OCI-LY7 (cell line): ENCODE measurements around the gene OLA1. TPM values are rescaled to one million over a fixed set of nuclear protein-coding genes. Genes with fewer than 3 reads are reported as not detected.
A peak's percentile ranks its signal among the peaks of the same experiment; 100 is the strongest.

Source experiments
- BruUV-seq: library from RNA; stranded (reverse); fragments of 400-500 nt; replicated peaks from 2 replicates; lab custom pipeline; 2021; lab: Mats Ljungman, UMichigan
- CTCF ChIA-PET: fragments of 300-600 bp; sonication (Branson Sonifier 250); formaldehyde crosslinking; loops from one replicate; lab custom pipeline; 2022; ENCODE audit warnings: antibody characterized with exemption; ENCODE audit not compliant: unreplicated experiment; lab: Charles Lee
- POLR2A ChIA-PET: fragments of 300-600 bp; sonication (Branson Sonifier 250); formaldehyde crosslinking; loops from one replicate; lab custom pipeline; 2022; ENCODE audit warnings: antibody characterized with exemption; lab: Charles Lee
- DNase-seq: peaks from one replicate; pipeline ENCODE4 v3.0.0-alpha.2; 2015; ENCODE audit warnings: low spot score
- H2AFZ ChIP-seq: fragments of 200-600 bp; sonication (generic), shearing (Covaris generic); 2 replicates; pipeline ENCODE4 v1.6.1; 2014; ENCODE audit warnings: mild to moderate bottlenecking, antibody characterized with exemption, low read length, moderate library complexity
- H3K27ac ChIP-seq: fragments of 200-600 bp; sonication (generic); 2 replicates; pipeline ENCODE4 v1.5.1; 2014; ENCODE audit warnings: mixed run types, low read depth, mild to moderate bottlenecking, moderate library complexity, low read length, inconsistent platforms; ENCODE audit not compliant: poor library complexity, severe bottlenecking
- H3K36me3 ChIP-seq: fragments of 200-600 bp; sonication (generic); 2 replicates; pipeline ENCODE4 v1.6.1; 2014; ENCODE audit warnings: mild to moderate bottlenecking, antibody characterized with exemption, low read length, moderate library complexity, mixed read lengths; ENCODE audit not compliant: insufficient read depth
- H3K4me1 ChIP-seq: fragments of 200-600 bp; sonication (generic); 2 replicates; pipeline ENCODE4 v1.5.1; 2014; ENCODE audit warnings: mild to moderate bottlenecking, low read length; ENCODE audit not compliant: insufficient read depth, poor library complexity, severe bottlenecking
- H3K4me2 ChIP-seq: fragments of 200-600 bp; sonication (generic); 2 replicates; pipeline ENCODE4 v1.6.1; 2014; ENCODE audit warnings: mild to moderate bottlenecking, low read length
- H3K4me3 ChIP-seq: fragments of 200-600 bp; sonication (generic); 2 replicates; pipeline ENCODE4 v1.5.1; 2014; ENCODE audit warnings: mild to moderate bottlenecking, low read depth, low read length; ENCODE audit not compliant: poor library complexity, severe bottlenecking
- H3K79me2 ChIP-seq: fragments of 200-600 bp; sonication (generic); 2 replicates; pipeline ENCODE4 v1.6.1; 2016; ENCODE audit warnings: low read depth, mild to moderate bottlenecking, low read length, moderate library complexity, mixed read lengths; ENCODE audit not compliant: insufficient read depth
- H3K9me2 ChIP-seq: fragments of 200-600 bp; sonication (generic); 2 replicates; pipeline ENCODE4 v1.6.1; 2016; ENCODE audit warnings: mild to moderate bottlenecking, low read length, mixed read lengths; ENCODE audit not compliant: insufficient read depth
- H3K9me3 ChIP-seq: fragments of 200-600 bp; sonication (generic); 2 replicates; pipeline ENCODE4 v1.6.1; 2014; ENCODE audit warnings: mild to moderate bottlenecking, mixed run types, low read length, mixed read lengths
- H4K20me1 ChIP-seq: fragments of 200-600 bp; sonication (generic); 2 replicates; pipeline ENCODE4 v1.6.1; 2014; ENCODE audit warnings: mild to moderate bottlenecking, antibody characterized with exemption, low read length, moderate library complexity, mixed read lengths; ENCODE audit not compliant: insufficient read depth
- EZH2phosphoT487 ChIP-seq: fragments of 200-600 bp; sonication (generic); IDR thresholded peaks from 2 replicates; pipeline ENCODE4 v1.6.1; 2018; ENCODE audit warnings: low read depth, borderline replicate concordance, mild to moderate bottlenecking, mixed run types, antibody characterized with exemption, low read length, moderate library complexity, mixed read lengths
- intact Hi-C: fragments of 100-400 bp; cut with micrococcal nuclease; formaldehyde crosslinking; loops from one replicate; pipeline ENCODE4 v1.10.0; 2022; ENCODE audit not compliant: unreplicated experiment
- total RNA-seq, 2 experiments: library from RNA; depleted of rRNA in 1 of 2; stranded (reverse); fragments of >200 nt in 1 of 2; shearing (Covaris generic) in 1 of 2; gene quantifications; 2 replicates each; pipeline ENCODE4 v1.2.3, GENCODE V29; 2014 to 2022
- TF ChIP-seq, protein P1 (sequence below): fragments of 200-600 bp; sonication (generic); conservative IDR thresholded peaks from 2 replicates; pipeline ENCODE4 v1.5.1; 2014; ENCODE audit warnings: mild to moderate bottlenecking, antibody characterized with exemption, low read length, moderate library complexity, mixed read lengths

OLA1 gene
- total RNA-seq, 2 experiments from 2014 or later: 66.0 to 116 TPM

DNA sequence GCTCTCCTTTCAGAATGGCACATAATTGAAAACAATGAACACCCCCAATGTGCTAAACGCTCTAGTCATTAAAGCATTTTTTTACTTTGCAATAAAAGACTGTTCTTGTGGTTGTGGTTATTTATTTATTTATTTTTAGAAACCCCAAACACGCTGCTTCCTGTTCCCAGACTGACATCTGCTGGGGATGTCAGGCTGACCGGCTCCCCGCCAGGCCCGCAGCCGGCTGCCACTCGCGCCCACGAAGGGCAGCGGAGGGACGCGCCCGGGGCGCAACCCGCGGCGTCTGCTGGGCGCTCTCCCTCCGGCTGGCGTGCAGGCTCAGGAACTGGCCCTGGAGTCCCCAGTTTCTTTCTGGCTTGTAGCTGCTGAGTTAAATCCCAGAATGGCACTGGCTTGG lies 200.1 kb downstream of the OLA1 start:
- no peak for DNase-seq
- H3K79me2 ChIP-seq: no peaks in the 10 kb centered on the region
- no peak overlapping the region for H3K4me2 ChIP-seq
- H3K9me2 ChIP-seq: no peaks in the 10 kb centered on the region
- no peak overlapping the region for H3K27ac ChIP-seq
- no peak overlapping the region for H2AFZ ChIP-seq
- CTCF ChIA-PET: no interaction called here
- H3K4me1 ChIP-seq: no peaks in the 10 kb centered on the region
- no peaks in the 10 kb centered on the region for H3K9me3 ChIP-seq
- H4K20me1 ChIP-seq: no peaks in the 10 kb centered on the region
- BruUV-seq: no TSS peak
- intact Hi-C loops: loop anchor here (10.0 kb wide), 1 partner anchor 643 kb away; no protein-coding TSS in a partner anchor
- no peaks in the 10 kb centered on the region for H3K36me3 ChIP-seq
- POLR2A ChIA-PET: interaction anchor here (0.5 to 0.7 kb wide), 4 partner anchors 17 to 442 kb away, joined by 3 to 4 read pairs (median 4); no protein-coding TSS in a partner anchor
- no peak for TF ChIP-seq EZH2phosphoT487
- TF ChIP-seq, protein P1, sequence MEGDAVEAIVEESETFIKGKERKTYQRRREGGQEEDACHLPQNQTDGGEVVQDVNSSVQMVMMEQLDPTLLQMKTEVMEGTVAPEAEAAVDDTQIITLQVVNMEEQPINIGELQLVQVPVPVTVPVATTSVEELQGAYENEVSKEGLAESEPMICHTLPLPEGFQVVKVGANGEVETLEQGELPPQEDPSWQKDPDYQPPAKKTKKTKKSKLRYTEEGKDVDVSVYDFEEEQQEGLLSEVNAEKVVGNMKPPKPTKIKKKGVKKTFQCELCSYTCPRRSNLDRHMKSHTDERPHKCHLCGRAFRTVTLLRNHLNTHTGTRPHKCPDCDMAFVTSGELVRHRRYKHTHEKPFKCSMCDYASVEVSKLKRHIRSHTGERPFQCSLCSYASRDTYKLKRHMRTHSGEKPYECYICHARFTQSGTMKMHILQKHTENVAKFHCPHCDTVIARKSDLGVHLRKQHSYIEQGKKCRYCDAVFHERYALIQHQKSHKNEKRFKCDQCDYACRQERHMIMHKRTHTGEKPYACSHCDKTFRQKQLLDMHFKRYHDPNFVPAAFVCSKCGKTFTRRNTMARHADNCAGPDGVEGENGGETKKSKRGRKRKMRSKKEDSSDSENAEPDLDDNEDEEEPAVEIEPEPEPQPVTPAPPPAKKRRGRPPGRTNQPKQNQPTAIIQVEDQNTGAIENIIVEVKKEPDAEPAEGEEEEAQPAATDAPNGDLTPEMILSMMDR: 0 out of 2 replicates have a peak, but pooled peaks have one; percentile 26
- H3K4me3 ChIP-seq: no peak overlapping the region

DNA sequence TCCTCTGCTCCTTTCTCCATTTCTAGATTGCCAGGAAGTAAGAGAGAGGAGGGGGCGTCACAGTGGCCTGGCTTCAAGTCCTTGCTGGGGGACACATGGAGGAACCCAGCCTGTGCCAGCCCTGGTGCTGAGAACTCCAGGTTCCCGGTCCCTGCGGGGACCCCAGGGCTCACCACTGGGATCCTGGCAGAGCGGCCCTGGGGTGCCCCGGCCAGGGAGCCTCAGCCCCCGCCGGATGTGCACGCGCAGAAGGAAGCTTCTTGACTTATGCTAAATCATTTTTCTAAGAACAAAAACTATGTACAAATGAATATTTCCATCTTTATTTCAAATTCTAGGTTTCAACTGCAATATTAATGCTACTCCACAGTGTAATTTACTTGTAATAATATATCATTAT lies 200.6 kb downstream of the OLA1 start:
- no TSS peak for BruUV-seq
- Histone ChIP-seq H3K4me2 (no peak overlapping the region), H4K20me1 (no peaks in the 10 kb centered on the region), H3K9me3 (no peaks in the 10 kb centered on the region), H3K27ac (no peak overlapping the region), H3K4me3 (no peak overlapping the region), H3K79me2 (no peaks in the 10 kb centered on the region), H2AFZ (no peak overlapping the region), H3K36me3 (no peaks in the 10 kb centered on the region), H3K9me2 (no peaks in the 10 kb centered on the region), H3K4me1 (no peaks in the 10 kb centered on the region)
- DNase-seq: no peak
- ChIA-PET CTCF (no interaction called here), POLR2A (interaction anchor here (0.5 kb wide), 1 partner anchor 342 kb away, joined by 5 read pairs; no protein-coding TSS in a partner anchor)
- TF ChIP-seq, protein P1: no peak
- TF ChIP-seq EZH2phosphoT487: no peak
- intact Hi-C loops: loop anchor here (10.0 kb wide), 1 partner anchor 643 kb away; no protein-coding TSS in a partner anchor

DNA sequence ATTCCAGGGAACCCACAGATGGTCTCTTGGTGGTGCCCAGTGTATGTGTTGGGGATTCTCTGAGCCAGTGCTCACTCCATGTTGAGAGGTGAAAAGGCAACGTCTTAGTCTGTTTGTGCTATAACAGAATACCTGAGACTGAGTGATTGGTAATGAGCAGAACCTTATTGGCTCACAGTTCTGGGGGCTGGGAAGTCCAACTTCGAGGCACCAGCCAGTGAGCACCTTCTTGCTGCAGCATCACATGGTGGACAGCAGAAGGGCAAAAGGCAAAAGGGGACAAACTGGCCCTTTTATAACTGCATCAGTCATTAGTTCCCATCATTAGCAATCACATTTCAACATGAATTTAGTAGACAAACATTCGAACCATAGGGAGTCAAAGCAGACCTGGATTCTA lies 202.2 kb downstream of the OLA1 start:
- BruUV-seq: no TSS peak
- CTCF ChIA-PET: no interaction called here
- POLR2A ChIA-PET: interaction anchor here (0.6 kb wide), 2 partner anchors 12 to 150 kb away, joined by 3 to 4 read pairs; no protein-coding TSS in a partner anchor
- no peaks in the 10 kb centered on the region for H4K20me1 ChIP-seq
- no peak overlapping the region for H3K4me2 ChIP-seq
- H3K79me2 ChIP-seq: no peaks in the 10 kb centered on the region
- TF ChIP-seq EZH2phosphoT487: no peak
- TF ChIP-seq, protein P1: no peak
- intact Hi-C loops: loop anchor here (10.0 kb wide), 1 partner anchor 641 kb away; no protein-coding TSS in a partner anchor
- no peaks in the 10 kb centered on the region for H3K36me3 ChIP-seq
- no peaks in the 10 kb centered on the region; the same call in 1 of the 2 replicates for H3K9me2 ChIP-seq
- no peak for DNase-seq
- no peak overlapping the region for H3K4me3 ChIP-seq
- H2AFZ ChIP-seq: no peak overlapping the region
- no peaks in the 10 kb centered on the region for H3K9me3 ChIP-seq
- no peak overlapping the region for H3K27ac ChIP-seq
- no peaks in the 10 kb centered on the region for H3K4me1 ChIP-seq
